Fibroblast of skin of left biceps (primary cell): ENCODE measurements around the gene HOXB3.
"Not testable (repeated sequence)": the region's sequence is repeated elsewhere in the genome, so short reads cannot be mapped to it uniquely, and the experiment has no call there.

Experiments
- DNase-seq, 2 experiments: peaks; one replicate each; pipeline ENCODE4 v3.0.0-alpha.2; 2013; ENCODE audit warnings: low read depth in 2 of 2

The HOXB3 gene

DNA sequence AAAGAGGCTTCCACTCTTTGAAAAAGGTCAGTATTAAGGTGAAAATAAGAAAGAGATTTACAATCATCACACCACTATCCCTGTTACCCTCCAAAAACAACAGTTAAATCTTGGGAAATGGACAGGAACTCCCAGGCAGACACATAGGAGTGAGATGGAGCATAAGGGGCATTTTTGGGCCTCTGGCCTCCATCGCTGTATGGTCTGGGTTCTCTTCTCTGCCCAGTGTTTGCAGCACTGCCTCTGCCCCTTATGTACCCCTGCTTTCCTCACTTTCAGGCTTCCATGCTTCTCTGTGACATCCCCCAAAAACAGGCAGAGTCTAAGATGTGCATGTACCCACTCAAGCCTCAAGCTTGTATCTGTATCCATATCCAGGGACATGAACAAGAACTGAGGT, 44.5 kb downstream of the HOXB3 start:
- DNase-seq, result no peak

DNA sequence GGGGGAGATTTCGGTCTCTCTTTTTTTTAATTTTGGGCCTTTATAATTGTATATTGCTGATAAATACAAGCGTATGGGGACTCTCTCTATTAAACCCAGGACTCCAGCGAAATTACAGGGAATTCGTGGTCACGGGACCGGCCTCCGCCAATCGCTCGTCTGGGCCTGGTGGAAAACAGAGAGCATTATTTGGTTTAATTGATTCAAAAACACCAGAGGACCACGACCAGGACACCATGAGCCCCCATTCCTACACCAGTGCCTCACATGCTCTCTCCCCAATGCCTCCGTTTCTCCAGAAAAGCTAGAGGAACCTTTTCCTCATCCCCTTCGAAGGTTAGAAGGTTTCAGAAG, 45.0 kb downstream of the HOXB3 start, which contains the start of gene HOXB2:
HOXB2 (minus strand) TSS at position 88 of the 354 bp plus-strand sequence. CDS start 198 bp downstream, outside the sequence.
- DNase-seq, result no peak

DNA sequence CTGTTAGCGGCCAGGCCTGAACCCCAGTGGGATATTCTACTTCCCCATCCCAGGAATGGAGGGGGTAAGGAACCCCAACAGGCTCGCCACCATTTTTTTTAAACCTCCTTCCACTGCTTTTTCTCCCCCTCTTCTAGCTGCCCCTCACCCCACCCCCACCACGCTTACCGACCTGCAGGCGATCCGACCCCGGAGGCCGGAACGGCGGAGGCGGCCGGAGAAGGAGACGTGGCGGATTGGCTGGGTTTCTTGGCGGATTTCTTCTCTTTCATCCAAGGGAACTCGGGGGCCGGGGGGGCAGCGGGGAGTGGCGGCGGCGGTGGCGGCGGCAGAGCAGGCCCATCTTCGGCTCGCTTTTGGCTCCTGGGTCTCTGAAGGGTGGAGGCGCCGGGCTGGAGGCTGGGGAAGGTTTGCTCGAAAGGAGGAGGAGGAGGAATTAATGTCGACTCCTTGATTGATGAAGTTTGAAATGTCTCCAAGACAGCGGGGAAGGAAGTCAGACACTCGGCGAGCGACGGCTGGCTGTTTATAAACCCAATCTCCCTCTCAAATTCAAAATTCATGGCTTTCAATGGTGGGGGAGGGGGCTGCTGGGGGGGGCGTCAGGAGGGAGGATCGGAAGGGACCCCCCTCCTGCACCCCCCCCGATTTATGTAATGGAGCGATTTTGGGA, 45.6 kb downstream of the HOXB3 start:
- peak; percentile 89 to 91 for DNase-seq

DNA sequence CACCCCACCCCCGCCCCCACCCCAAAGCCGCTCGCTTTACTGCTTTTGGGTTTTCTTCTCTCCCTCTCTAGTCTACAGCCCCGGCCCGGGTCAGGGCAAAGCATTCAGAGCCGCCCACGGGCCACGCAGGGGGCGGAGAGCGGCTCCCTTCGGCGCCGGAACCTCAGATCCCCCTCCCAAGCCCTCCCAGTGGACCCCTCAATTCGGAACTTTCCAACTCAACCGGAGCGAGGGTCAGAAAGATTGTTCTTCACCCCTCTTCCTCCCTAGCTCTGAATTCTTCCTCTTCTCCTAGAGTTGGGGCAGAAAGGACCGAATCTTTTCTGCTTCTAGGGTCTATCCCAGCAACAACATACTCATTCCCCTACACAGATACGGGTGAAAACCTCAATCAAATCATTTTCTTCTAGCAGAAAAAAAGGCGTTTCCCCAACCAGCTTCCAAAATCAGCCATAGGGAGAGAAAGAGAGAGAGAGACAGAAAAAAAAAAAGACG, 46.1 kb downstream of the HOXB3 start:
- DNase-seq, result no peak

DNA sequence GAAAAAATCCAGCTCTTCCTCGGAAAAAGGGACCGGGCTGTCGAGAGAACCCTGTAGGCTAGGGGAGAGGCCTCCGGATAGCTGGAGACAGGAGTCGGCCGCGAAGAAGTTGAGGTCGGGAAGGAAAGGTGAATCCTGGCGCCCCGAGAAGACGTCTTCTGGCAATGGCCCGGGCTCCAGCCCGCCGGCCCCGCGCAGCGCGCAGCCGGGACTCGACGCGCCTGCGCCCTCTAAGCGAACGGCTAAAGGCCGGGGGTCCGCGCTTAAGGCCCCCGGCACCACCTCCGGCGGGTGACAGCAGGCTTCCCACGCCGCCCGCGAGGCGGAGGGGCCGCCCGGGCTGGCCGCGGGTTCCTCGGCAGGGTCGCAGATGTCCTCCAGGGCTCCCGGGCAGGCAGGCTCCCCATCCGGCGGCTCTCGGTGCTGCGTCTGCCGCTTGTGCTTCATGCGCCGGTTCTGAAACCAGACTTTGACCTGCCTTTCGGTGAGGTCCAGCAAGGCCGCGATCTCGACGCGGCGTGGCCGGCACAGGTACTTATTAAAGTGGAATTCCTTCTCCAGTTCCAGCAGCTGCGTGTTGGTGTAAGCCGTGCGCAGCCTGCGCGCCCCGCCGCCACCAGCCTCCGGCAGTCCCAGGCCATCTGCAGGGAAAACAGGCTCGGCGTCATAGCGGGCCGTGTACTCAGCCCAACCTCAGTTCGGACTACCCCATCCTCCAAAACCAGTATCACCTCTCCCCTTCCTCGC, 46.8 kb downstream of the HOXB3 start:
- DNase-seq, result no peak

DNA sequence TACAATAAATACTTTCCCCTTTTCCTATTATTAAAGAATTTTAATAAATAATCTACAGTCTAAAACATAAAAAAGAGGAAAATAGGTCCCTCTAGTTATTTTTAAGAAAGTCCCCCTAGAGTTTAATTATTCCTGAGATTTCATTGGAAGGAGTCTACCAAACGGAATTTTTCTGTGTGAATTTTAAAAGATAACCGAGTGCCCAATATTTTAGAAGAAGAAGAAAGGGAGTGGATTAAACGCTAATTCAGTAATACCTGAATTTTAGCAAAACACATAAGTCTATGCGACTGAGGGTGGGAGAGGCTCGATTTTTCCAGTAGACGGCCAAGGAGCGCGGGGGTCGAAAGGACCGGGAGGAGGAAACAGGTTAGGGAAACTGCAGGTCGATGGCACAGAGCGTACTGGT, 47.3 kb downstream of the HOXB3 start:
- no peak for DNase-seq

DNA sequence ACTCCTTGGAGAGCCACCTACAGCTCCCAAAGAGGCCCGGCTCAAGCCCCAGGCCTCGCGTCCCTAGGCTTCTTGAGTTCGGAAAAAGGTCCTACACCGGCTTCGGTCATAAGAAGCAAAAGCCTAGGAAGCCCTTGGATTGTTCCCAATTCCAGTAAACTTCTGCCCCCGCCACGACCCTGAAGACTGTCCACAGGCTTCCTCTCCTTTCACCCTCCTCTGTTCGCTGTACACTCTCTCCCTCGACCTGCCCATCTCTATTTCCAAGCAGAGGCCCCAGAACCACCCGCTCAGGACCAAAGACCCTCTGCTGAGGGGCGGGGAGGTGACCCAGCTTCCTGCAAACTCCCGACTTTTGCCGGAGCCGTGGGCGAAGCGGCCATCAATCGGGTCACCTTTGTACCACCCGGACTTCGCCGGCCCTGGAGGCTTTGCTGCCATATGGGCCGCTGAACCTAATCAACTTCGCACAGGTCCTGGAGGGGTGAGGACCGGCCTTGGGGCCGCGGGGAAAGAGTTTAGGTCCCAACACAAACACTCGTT, 47.9 kb downstream of the HOXB3 start:
- no peak for DNase-seq

DNA sequence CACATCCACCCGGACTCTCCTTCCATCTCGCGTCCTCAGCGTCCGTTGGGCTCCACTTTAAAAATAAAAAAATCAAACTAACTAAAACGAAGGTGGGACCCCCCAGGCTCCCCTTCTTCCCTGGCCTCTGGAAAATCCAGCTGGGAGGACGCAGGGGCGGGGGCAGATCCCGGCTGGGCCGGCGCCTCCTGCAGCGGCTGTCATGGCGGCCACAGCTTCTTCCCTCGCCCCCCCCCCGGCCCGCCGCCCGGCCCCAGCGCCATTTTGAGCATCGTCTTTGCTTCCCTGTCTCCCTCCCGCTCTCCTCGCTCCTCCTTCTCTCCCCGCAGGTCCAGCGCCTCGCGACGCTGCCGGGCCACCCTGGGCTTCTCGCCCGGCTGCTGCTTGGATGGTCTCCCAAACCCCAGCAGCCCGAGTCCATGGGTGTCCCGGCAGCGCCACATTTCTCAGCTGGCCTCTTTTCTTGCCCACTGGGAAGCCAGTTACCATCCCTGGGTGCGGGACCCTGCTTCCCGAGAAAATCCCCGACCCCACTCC, 48.4 kb downstream of the HOXB3 start:
- no peak for DNase-seq

DNA sequence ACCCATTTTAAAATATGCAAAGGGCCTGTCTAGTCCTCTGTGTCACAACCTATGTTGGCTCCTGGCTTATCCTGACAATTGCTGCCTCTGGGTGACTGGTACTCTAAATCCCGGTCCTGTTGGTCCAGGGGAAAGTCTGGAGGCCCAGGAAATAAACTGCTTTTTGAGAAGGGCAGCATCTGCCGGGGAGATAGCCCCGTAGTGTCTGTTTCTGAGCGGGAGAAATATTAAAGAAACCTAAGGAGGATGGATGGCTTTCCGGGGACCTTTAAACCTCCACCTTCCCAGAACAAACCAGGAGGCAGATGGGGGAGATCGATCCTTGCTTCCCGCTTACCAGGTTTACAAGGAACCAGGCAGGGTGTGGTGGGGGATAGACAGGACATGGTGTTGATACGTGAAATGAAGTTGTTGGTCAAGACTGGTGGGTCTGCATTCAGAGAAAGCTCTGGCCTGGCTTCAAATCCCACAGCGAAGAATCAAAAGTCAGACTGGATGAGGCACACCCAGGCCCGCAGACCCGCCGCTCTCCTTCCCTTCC, 48.9 kb downstream of the HOXB3 start:
- DNase-seq, result no peak

DNA sequence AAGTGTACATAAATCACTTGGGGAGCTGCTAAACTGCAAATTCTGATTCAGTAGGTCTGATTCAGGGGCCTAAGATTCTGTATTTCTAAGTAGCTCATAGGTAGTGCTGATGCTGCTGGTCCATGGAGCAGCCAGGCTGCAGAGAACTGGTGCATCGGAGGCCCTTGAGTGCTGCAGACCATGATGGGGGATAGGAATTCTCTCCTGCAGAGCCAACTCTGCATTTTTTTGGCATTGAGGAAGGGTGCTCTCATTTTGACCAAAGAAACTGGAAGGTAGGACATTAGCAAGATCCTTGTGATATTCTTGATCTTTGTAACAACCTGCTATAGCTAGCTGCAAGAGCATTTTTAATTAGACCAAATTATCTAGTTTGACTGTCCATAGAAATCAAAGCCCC, 49.8 kb downstream of the HOXB3 start:
- DNase-seq, result no peak

DNA sequence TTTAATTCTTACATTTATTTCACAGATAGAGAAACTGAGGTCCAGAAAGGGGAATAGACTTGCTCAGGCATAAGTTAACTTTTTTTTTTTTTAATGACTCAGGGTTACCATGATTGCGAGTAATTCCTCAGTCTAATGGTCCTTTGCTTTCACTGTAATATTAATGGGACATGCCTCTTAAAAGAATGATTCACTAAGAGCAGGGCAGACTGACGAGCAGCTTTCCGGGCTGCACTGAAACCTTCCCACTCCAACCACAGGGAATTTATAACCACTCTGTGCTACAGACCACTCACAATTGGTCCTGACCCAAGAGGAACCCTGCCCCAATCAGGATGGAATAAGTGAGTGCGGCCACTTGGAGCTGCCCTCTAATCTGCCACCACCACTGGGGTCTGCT, 50.9 kb downstream of the HOXB3 start:
- DNase-seq, result peak in 1 of 2 experiments; percentile 70

DNA sequence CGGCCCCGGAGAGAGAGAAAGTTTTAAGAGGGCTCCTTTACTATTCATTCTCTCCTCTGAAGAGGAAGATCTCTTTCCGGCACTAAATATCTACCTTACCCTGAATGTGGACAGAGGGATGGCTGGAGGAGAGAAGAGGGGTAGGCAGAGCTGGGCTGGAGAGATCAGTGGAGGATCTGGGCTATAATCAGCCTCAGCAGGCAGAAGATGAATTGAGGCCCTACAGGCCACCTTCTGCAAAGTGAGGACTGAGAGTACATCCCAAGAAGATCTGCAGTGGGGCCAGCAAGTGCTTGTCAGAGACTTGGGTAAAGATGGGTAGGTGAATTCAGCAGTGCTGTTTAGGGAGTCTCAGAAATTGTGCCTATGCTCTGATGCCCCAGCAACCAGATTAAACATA, 52.7 kb downstream of the HOXB3 start:
- DNase-seq, result no peak

DNA sequence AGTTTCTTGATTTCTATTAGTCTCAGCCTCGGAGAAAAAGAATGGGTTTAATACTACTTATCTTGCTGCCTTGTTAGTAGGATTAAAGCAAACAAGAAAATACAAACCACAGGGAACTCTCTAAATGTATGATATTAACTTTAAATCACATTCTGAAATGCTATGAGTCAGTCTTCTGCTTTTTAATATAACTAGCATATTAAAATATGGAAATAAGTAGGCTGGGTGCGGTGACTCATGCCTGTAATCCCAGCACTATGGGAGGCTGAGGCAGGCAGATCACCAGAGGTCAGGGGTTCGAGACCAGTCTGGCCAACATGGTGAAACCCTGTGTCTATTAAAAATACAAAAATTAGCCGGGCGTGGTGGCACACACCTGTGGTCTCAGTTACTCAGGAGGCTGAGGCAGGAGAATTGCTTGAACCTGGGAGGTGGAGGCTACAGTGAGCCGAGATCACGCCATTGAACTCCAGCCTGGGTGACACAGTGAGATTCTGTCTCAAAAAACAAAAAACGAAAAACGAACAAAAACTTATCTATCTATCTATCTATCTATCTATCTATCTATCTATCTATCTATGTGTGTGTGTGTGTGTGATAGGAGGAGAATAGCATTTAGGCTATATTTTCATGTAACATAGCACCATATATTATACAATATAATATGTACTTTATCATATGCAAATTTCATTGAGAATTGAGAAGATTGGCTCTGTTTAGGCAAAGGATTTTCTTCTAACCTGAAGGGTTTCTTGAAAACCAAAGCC, 54.1 kb downstream of the HOXB3 start:
- DNase-seq, result not testable (repeated sequence)

DNA sequence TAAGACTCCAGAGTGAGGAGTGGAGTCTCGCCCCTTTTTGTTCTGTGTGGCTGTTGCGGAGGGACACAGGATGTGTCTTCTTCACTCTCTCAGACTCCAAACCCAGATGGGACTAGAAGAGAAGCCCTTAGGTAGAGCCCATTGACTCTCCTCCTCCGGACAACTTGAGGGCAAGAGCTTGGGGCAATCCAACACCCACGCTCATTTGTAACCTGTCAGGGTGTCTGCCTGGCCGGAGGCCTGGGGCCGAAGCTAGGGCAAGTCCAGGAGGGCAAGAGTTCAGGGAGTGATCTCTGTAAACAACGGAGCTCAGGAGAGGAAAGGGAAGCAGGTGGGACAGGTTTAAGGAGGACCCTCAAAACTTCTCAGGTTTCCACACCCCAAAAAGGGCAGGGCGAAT, 57.8 kb downstream of the HOXB3 start:
- no peak for DNase-seq

DNA sequence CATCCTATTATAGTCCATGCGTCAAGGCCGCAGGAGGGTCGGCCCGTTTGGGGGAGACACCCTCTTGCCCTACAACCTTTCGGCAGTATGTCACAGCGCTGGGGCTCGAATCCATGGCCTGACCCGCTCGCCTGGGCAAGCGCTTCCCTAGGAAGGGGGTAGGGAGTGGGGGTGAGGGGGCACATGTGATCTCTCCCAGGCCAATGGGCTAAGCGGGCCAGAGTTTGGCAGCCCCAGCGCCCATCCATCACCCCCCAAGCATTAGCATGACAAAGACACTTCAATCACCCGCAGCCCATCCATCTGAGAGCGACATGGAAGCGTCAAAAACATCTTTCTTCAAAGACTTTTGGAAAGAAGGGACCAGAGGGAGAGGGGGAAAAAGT, 59.2 kb downstream of the HOXB3 start, which contains the start of gene HOXB1:
HOXB1 (minus strand) TSS at position 125 of the 386 bp plus-strand sequence; CDS start at position 18, 107 bp downstream.
- no peak for DNase-seq

DNA sequence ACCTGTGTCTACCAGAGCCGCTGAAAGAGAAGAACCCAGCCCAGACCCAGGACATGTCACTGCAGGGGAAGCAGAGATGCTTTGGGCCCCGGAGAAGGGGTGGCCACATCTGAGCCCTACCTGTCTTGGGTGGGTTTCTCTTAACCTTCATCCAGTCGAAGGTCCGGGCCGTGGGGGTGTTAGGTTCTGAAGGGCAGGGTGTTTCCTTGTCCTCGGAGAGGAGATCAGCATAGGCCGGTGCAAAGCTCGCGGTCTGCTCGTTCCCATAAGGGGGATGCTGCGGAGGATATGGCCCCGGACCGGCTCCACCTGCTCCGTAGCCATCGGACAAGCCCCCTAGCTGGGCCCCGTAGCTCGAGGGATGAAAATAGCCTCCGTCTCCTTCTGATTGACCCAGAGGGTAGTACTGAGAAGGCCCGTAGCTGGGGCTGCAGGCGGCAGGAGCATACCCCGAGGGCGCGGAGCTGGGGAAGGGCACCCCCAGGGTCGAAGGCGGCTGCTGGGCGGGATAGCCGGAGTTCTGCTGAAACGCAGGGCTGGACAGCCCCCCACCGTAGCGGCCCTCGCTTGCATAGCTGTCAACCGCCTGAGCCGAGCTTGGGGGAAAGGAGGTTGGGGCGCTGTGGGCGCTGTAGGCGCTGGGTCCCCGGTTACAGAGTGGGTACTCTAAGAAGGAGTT, 59.7 kb downstream of the HOXB3 start:
- no peak for DNase-seq

DNA sequence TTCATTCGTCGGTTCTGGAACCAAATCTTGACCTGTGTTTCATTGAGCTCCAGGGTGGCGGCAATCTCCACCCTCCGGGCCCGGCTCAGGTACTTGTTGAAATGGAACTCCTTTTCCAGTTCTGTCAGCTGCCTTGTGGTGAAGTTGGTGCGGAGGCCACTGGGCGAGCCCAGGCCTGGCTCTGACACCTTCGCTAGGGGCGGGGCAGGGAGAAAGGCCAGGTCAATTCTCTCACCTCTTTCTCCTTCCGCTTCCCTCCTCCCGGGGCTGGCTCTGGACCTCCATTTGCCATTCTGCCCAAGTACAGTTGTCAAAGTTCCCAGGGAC, 60.4 kb downstream of the HOXB3 start:
- no peak for DNase-seq

DNA sequence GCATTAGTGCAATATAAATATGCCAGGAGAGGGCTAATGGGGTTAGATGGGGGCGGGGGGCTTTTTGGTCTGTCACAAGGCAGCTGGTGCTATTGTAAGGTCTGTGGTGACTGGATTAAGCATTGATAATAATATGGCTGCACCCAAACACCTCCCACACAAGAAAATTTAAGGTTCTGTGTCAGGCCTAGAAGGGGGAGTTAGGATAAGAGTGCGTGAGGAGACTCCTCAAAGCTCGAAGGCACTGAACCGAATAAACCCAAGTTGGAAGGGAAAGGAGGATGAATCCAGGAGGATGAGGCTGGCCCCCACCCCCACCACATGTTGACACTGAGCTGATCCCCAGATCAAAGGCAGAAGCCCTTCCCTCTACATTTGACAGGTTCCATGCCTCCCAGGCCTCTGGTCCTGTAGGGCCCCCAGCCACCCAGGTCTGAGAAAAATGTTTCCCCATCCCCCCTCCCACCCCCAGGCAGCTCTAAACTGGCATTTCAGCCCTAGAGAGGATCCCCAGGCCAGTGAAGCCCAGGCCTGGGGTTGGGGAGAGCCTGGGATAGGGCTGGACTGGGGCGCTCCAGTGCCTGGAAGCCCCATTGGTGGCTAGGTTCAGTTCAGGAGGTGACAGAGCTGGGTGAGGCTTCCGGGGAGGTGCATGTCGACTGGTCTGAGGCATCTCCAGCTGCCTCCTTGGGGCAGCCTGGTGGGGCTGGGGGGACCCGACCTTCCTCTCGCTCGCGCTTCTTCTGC, 60.9 kb downstream of the HOXB3 start:
- no peak for DNase-seq

DNA sequence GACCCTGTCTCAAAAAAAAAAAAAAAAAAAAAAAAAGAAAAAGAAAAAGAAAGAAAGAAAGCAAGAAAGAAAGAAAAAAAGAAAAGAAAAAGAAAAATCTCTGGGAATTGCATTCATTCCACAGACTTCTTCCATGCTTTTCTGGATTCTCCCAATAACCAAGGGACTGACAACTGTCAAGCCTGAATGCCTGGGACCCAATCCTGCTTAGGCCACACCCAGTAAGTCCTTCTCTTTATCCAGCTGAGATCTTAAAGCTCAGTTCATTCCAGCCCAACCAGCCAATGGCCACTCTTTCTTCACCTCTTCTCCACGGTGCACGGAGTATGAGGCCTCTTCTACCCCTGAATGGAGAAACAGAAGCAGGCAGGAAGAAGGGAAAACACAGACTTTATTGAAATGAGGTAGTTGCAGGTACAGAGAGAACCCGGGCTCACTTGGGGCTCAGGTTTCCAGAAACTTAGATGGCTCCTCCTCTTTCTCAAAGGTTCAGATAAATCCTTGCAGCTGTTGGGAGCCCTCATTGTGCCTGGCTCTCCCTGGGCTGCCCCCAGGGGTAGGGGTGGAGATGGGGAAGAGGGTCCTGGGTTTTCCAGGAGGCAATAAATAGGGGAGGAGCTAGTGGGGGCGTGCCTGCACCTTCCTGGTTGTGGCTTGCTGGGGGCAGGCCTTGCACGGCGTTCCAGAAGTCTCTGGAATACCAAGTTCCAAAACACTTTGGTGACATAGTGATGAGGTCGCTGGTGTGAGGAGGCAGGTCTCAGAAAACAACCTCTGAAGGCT, 61.7 kb downstream of the HOXB3 start:
- no peak for DNase-seq

DNA sequence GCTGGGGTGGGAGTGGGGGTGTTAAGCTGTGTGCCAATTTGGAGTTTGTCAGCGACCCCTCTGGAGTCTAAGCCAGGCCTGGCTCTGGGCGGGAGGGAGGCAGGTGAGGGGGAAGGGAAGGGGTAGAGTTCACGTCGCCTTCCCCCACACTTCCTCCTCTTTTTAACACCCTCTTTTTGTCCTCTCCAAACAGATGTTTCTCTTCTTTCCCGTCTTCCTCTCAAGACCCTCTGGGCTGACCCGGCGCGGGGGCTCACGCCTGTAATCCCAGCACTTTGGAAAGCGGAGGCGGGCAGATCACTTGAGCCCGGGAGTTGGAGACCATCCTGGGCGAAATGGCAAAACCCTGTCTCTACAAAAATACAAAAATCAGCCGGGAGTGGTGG, 62.5 kb downstream of the HOXB3 start:
- no peak for DNase-seq
